WTC11 (cell line): Measurements from ENCODE around the gene SDF4. TPM values are rescaled to one million over a fixed set of nuclear protein-coding genes. Genes with fewer than 3 reads are reported as not detected.

Source experiments
- ATAC-seq: fragments of 200-7000 bp; cut with Tn5 transposase; 2 replicates; pipeline ENCODE4 v1.10.0; 2021; ENCODE audit warnings: mild to moderate bottlenecking, moderate library complexity
- CTCF ChIA-PET: fragments of 300-600 bp; sonication (Branson Sonifier 250); formaldehyde crosslinking; loops from one replicate; lab custom pipeline; 2021; ENCODE audit warnings: antibody characterized with exemption; lab: Charles Lee
- POLR2A ChIA-PET: fragments of 350-600 bp; sonication (Branson Sonifier 250); formaldehyde crosslinking; loops from one replicate; lab custom pipeline; 2021; ENCODE audit warnings: antibody characterized with exemption; lab: Charles Lee
- DNase-seq: peaks from one replicate; pipeline ENCODE4 v3.0.0; 2021; ENCODE audit warnings: low spot score
- H3K27ac Mint-ChIP-seq: 2 replicates; pipeline ENCODE4 v1.8.0; 2021; ENCODE audit warnings: mixed read lengths
- H3K27me3 Mint-ChIP-seq: 2 replicates; pipeline ENCODE4 v1.8.0; 2021; ENCODE audit warnings: low read depth, mild to moderate bottlenecking, moderate library complexity, mixed read lengths
- H3K36me3 Mint-ChIP-seq: 2 replicates; pipeline ENCODE4 v1.8.0; 2021; ENCODE audit warnings: mixed read lengths
- H3K4me1 Mint-ChIP-seq: 2 replicates; pipeline ENCODE4 v1.8.0; 2022; ENCODE audit warnings: mixed read lengths
- H3K4me3 Mint-ChIP-seq: 2 replicates; pipeline ENCODE4 v1.8.0; 2021; ENCODE audit warnings: mild to moderate bottlenecking, moderate library complexity, mixed read lengths
- H3K9me3 Mint-ChIP-seq: 2 replicates; pipeline ENCODE4 v1.8.0; 2021; ENCODE audit warnings: mixed read lengths
- CBFB ChIP-seq: sonication (generic); formaldehyde crosslinking; IDR thresholded peaks from 2 replicates; pipeline ENCODE4 v1.8.1; 2022; ENCODE audit warnings: mild to moderate bottlenecking, low read depth, missing genetic modification reagents
- ETV6 ChIP-seq: sonication (generic); formaldehyde crosslinking; IDR thresholded peaks from 2 replicates; pipeline ENCODE4 v1.8.1; 2022; ENCODE audit warnings: mild to moderate bottlenecking, missing genetic modification reagents
- GTF2I ChIP-seq: fragments of 250-450 bp; sonication (Bioruptor Pico); conservative IDR thresholded peaks from 2 replicates; pipeline ENCODE4 v1.4.0; 2021; ENCODE audit warnings: mild to moderate bottlenecking
- HMGA2 ChIP-seq: fragments of 250-450 bp; sonication (Bioruptor Pico); IDR thresholded peaks from 2 replicates; pipeline ENCODE4 v1.4.0; 2021; ENCODE audit warnings: mild to moderate bottlenecking, moderate library complexity
- HMGXB4 ChIP-seq: sonication (generic); formaldehyde crosslinking; IDR thresholded peaks from 2 replicates; pipeline ENCODE4 v1.8.1; 2023; ENCODE audit warnings: mild to moderate bottlenecking, moderate library complexity, missing genetic modification reagents
- IRF2 ChIP-seq: sonication (generic); formaldehyde crosslinking; IDR thresholded peaks from 2 replicates; pipeline ENCODE4 v1.8.0; 2022; ENCODE audit warnings: low read depth, missing genetic modification reagents, borderline replicate concordance
- MYBL2 ChIP-seq: sonication (generic); formaldehyde crosslinking; IDR thresholded peaks from 2 replicates; pipeline ENCODE4 v1.8.1; 2023; ENCODE audit warnings: mild to moderate bottlenecking, moderate library complexity, missing genetic modification reagents
- NR1H2 ChIP-seq: sonication (generic); formaldehyde crosslinking; IDR thresholded peaks from 2 replicates; pipeline ENCODE4 v1.9.0; 2021; ENCODE audit warnings: mild to moderate bottlenecking, moderate library complexity, missing genetic modification reagents
- PRDM15 ChIP-seq: sonication (generic); formaldehyde crosslinking; IDR thresholded peaks from 2 replicates; pipeline ENCODE4 v1.8.0; 2022; ENCODE audit warnings: missing genetic modification reagents
- ZBTB21 ChIP-seq: sonication (generic); formaldehyde crosslinking; IDR thresholded peaks from 2 replicates; pipeline ENCODE4 v1.8.1; 2023; ENCODE audit warnings: mild to moderate bottlenecking, missing genetic modification reagents, borderline replicate concordance
- ZNF396 ChIP-seq: fragments of 250-450 bp; sonication (Bioruptor Pico); IDR thresholded peaks from 2 replicates; pipeline ENCODE4 v1.8.0; 2021; ENCODE audit warnings: mild to moderate bottlenecking, moderate library complexity, borderline replicate concordance
- ZNF423 ChIP-seq: fragments of 250-450 bp; sonication (Bioruptor Pico); IDR thresholded peaks from 2 replicates; pipeline ENCODE4 v2.1.2; 2022; ENCODE audit warnings: mild to moderate bottlenecking, moderate library complexity
- total RNA-seq: library from RNA; stranded (reverse); gene quantifications from 3 replicates; pipeline ENCODE4 v1.2.3, GENCODE V29; 2021

The SDF4 gene
- total RNA-seq, 1 experiment from 2014 or later, result 101 TPM

- Mint-ChIP-seq H3K9me3 (no peaks in the 10 kb centered on the region), H3K4me3 (no peak overlapping the region), H3K27me3 (no peaks in the 10 kb centered on the region), H3K27ac (no peak overlapping the region), H3K36me3 (peaks cover 4% of the 10 kb centered on the region), H3K4me1 (no peaks in the 10 kb centered on the region)
- DNase-seq (no peak), ATAC-seq (no peak)
- TF ChIP-seq ZNF423 (peak; percentile 50; the same call in 1 of the 2 replicates), GTF2I (CRISPR knock-in tag) (no peak), HMGXB4 (no peak)
- ChIA-PET POLR2A (interaction anchor here (0.6 kb wide), 1 partner anchor 77 kb away, joined by 3 read pairs; no protein-coding TSS in a partner anchor), CTCF (interaction anchor here (0.8 to 1.2 kb wide), 2 partner anchors 71 to 216 kb away, joined by 3 read pairs; no protein-coding TSS in a partner anchor)
These were observed 13.9 kb downstream of the SDF4 start for GRCh38 chr1:1217621-1218523.

- no peaks in the 10 kb centered on the region for H3K9me3 Mint-ChIP-seq
- ATAC-seq (no peak), DNase-seq (no peak)
- no peaks in the 10 kb centered on the region for H3K4me1 Mint-ChIP-seq
- ChIA-PET CTCF (interaction anchor here (1.2 kb wide), 1 partner anchor 215 kb away, joined by 3 read pairs; no protein-coding TSS in a partner anchor), POLR2A (interaction anchor here (0.6 kb wide), 1 partner anchor 76 kb away, joined by 3 read pairs; no protein-coding TSS in a partner anchor)
- peak overlapping the region; percentile 20; the same call in 1 of the 2 replicates for H3K27ac Mint-ChIP-seq
- no peaks in the 10 kb centered on the region for H3K27me3 Mint-ChIP-seq
- no peaks in the 10 kb centered on the region; the same call in 1 of the 2 replicates for H3K36me3 Mint-ChIP-seq
- no peak overlapping the region for H3K4me3 Mint-ChIP-seq
- TF ChIP-seq MYBL2 (CRISPR knock-in tag), result no peak
- TF ChIP-seq IRF2, result no peak
- no peak for TF ChIP-seq CBFB (CRISPR knock-in tag)
- no peak for TF ChIP-seq HMGA2
- TF ChIP-seq ETV6 (CRISPR knock-in tag), result no peak
- no peak for TF ChIP-seq ZBTB21 (CRISPR knock-in tag)
- TF ChIP-seq PRDM15, result no peak
These were observed 14.8 kb downstream of the SDF4 start for GRCh38 chr1:1216770-1217620.

GRCh38 chr1:1215881-1216605 lies 15.8 kb downstream of the SDF4 start:
- ChIA-PET POLR2A (interaction anchor here (1.2 kb wide), 1 partner anchor 21 kb away, joined by 4 read pairs; no protein-coding TSS in a partner anchor), CTCF (no interaction called here)
- no peak for ATAC-seq
- H3K27ac Mint-ChIP-seq, result no peak overlapping the region
- H3K4me3 Mint-ChIP-seq, result no peak overlapping the region
- no peaks in the 10 kb centered on the region; the same call in 1 of the 2 replicates for H3K36me3 Mint-ChIP-seq
- no peaks in the 10 kb centered on the region for H3K9me3 Mint-ChIP-seq
- no peaks in the 10 kb centered on the region for H3K4me1 Mint-ChIP-seq
- DNase-seq, result no peak
- no peak for TF ChIP-seq ZNF396
- no peak for TF ChIP-seq PRDM15
- no peak for TF ChIP-seq NR1H2
- H3K27me3 Mint-ChIP-seq, result no peaks in the 10 kb centered on the region
